Glutamatergic neuron (in vitro differentiated cells): ENCODE results near the gene PLA2G6. TPM values are rescaled to one million over a fixed set of nuclear protein-coding genes. Genes with fewer than 3 reads are reported as not detected.

Experiments used
- DNase-seq: peaks from one replicate; pipeline ENCODE4 v3.0.0; 2022
- H3K27ac Mint-ChIP-seq: one replicate; pipeline ENCODE4 v1.8.0; 2020; ENCODE audit warnings: mild to moderate bottlenecking, mixed read lengths, inconsistent platforms; ENCODE audit not compliant: unreplicated experiment
- H3K27me3 Mint-ChIP-seq: one replicate; pipeline ENCODE4 v1.8.0; 2020; ENCODE audit warnings: mild to moderate bottlenecking, moderate library complexity, mixed read lengths, inconsistent platforms; ENCODE audit not compliant: unreplicated experiment
- H3K36me3 Mint-ChIP-seq: one replicate; pipeline ENCODE4 v1.8.0; 2020; ENCODE audit warnings: mild to moderate bottlenecking, mixed read lengths, inconsistent platforms; ENCODE audit not compliant: unreplicated experiment
- H3K4me1 Mint-ChIP-seq: one replicate; pipeline ENCODE4 v1.8.0; 2020; ENCODE audit warnings: mild to moderate bottlenecking, low read depth, mixed read lengths, inconsistent platforms; ENCODE audit not compliant: unreplicated experiment
- H3K4me3 Mint-ChIP-seq: one replicate; pipeline ENCODE4 v1.8.0; 2020; ENCODE audit warnings: mild to moderate bottlenecking, mixed read lengths, inconsistent platforms; ENCODE audit not compliant: unreplicated experiment
- H3K9me3 Mint-ChIP-seq: one replicate; pipeline ENCODE4 v1.8.0; 2020; ENCODE audit warnings: mild to moderate bottlenecking, moderate library complexity, mixed read lengths, inconsistent platforms; ENCODE audit not compliant: unreplicated experiment
- total RNA-seq: library from RNA; stranded (reverse); fragmentation: NEBNext Ultra II Directional; extraction: Animal tissue kit (Norgen Biotek cat#: 25700); gene quantifications from one replicate; pipeline ENCODE4 v1.2.1, GENCODE V29; 2021; ENCODE audit not compliant: unreplicated experiment
- TF ChIP-seq, protein P1 (sequence below): fragments of 200-600 bp; sonication (generic); IDR thresholded peaks from one replicate; pipeline ENCODE4 v1.5.0; 2021; ENCODE audit not compliant: partially characterized antibody, unreplicated experiment

The PLA2G6 gene
- total RNA-seq, 1 donor from 2014 or later = 42.2 TPM

DNA sequence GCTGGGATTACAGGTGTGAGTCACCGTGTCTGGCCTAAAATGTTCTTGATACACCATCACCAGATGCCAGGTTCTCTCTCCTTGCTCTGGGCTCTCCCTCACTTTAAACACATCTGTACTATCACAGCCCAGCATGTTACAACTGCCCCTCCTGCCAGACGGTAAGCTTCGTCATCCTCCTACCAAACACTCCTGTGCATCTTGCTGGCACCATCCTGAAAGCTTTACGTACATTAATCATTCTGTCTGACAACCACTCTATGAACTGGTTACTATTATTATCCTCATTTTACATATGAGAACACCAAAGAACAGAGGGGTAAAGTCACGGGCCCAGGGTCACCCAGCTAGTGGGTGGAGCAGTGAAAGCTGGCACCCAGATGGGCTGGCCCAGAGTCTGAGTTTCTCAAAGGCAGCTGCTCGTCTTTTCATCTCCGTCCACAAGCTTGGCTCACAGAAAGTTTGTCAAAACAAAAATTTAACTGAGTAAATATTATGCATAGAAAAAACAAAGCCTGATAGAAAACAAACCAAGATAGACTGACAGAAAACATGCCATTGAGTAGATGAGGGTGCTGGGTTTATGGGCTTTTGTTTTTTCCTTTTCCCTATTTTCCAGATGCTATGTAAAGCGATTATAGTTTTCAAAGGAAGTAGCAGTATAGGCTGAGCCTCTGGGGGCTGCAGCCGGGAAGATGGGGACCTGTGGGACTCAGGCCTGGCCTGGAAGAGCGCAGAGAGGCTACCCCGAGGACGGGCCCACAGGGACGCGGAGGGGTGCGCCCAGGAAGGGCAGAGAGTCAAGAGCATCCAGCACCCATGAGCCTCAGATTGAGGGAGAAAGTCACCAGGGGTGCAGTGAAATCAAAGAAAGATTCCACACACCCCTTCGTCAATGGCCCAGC, 9.5 kb downstream of the PLA2G6 start:
- H3K36me3 Mint-ChIP-seq = no peaks in the 10 kb centered on the region
- TF ChIP-seq, protein P1, sequence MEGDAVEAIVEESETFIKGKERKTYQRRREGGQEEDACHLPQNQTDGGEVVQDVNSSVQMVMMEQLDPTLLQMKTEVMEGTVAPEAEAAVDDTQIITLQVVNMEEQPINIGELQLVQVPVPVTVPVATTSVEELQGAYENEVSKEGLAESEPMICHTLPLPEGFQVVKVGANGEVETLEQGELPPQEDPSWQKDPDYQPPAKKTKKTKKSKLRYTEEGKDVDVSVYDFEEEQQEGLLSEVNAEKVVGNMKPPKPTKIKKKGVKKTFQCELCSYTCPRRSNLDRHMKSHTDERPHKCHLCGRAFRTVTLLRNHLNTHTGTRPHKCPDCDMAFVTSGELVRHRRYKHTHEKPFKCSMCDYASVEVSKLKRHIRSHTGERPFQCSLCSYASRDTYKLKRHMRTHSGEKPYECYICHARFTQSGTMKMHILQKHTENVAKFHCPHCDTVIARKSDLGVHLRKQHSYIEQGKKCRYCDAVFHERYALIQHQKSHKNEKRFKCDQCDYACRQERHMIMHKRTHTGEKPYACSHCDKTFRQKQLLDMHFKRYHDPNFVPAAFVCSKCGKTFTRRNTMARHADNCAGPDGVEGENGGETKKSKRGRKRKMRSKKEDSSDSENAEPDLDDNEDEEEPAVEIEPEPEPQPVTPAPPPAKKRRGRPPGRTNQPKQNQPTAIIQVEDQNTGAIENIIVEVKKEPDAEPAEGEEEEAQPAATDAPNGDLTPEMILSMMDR = no peak
- H3K27ac Mint-ChIP-seq = no peak overlapping the region
- H3K4me3 Mint-ChIP-seq = no peak overlapping the region
- H3K4me1 Mint-ChIP-seq = peaks cover 7% of the 10 kb centered on the region
- no peaks in the 10 kb centered on the region for H3K9me3 Mint-ChIP-seq
- DNase-seq = no peak
- peaks cover 7% of the 10 kb centered on the region for H3K27me3 Mint-ChIP-seq

DNA sequence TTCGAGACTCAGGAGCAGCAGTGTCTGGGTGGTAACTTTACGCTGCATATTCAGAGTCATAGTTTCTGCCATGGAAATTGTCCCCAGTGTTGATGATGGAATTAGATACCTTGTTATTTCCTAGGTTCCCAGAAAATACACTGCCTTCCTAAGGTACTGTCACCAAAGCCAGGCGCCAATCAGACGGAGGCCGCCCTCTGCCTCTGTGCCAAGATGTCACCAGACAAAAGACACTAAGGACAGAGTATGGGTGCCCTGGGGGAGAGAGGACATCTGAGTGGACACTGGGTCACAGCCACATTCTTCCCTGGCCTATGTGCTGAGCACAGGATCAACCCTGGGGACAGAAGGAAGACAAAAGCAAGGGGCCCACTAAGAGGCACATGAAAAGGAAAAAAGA, 11.2 kb downstream of the PLA2G6 start:
- H3K4me3 Mint-ChIP-seq = no peak overlapping the region
- peak overlapping the region; percentile 43 for H3K27ac Mint-ChIP-seq
- H3K4me1 Mint-ChIP-seq = peaks cover 7% of the 10 kb centered on the region
- no peaks in the 10 kb centered on the region for H3K9me3 Mint-ChIP-seq
- no peaks in the 10 kb centered on the region for H3K36me3 Mint-ChIP-seq
- TF ChIP-seq, protein P1 = no peak
- DNase-seq = no peak
- peaks cover 7% of the 10 kb centered on the region for H3K27me3 Mint-ChIP-seq

DNA sequence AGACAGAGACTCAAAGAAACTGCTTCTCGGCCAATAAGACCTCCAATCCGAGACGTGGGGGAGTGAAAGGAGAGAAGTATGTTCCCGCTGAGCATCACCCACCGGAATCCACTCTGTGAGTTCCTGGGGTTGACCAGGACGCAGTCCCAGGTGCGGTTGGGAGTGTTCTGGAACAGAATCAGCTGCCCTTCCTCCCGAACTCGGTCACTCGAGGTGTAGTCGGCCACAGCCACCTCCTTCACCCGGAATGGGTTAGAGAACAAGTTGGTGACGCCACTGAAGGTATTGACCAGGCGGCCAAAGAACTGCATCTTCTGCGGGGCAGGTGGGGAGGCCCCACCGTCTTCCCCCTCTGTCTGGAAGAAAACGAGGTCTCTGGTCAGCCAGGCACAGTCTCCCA, 12.5 kb downstream of the PLA2G6 start:
- TF ChIP-seq, protein P1 = no peak
- no peak for DNase-seq
- no peak overlapping the region for H3K27ac Mint-ChIP-seq
- no peaks in the 10 kb centered on the region for H3K9me3 Mint-ChIP-seq
- peaks cover 14% of the 10 kb centered on the region for H3K4me1 Mint-ChIP-seq
- H3K36me3 Mint-ChIP-seq = no peaks in the 10 kb centered on the region
- peaks cover 7% of the 10 kb centered on the region for H3K27me3 Mint-ChIP-seq
- H3K4me3 Mint-ChIP-seq = no peak overlapping the region

DNA sequence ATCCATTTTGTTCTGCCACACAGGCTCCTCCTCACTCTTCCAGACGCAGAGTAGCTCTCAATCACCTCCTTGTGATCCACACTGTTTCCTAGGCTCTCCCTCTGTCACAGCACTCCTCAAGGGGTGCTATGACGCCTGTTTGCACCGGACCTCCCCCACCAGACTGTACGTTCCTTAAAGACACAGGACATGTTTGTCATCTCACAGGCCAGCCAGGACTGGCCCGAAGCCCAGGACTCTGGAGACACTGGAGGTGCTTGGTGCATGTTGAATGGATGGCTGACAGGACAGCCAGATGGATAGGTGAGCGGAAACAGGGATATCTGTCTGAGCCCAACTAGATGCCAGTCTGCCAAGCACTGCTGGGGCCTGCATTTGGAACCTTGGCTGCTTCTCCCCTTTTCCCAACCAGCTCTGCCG, 13.6 kb downstream of the PLA2G6 start:
- Mint-ChIP-seq H3K27me3 (peaks cover 5% of the 10 kb centered on the region), H3K36me3 (no peaks in the 10 kb centered on the region), H3K4me1 (peaks cover 20% of the 10 kb centered on the region), H3K27ac (peak overlapping the region; percentile 14), H3K4me3 (no peak overlapping the region), H3K9me3 (no peaks in the 10 kb centered on the region)
- TF ChIP-seq, protein P1 = no peak
- DNase-seq = no peak

DNA sequence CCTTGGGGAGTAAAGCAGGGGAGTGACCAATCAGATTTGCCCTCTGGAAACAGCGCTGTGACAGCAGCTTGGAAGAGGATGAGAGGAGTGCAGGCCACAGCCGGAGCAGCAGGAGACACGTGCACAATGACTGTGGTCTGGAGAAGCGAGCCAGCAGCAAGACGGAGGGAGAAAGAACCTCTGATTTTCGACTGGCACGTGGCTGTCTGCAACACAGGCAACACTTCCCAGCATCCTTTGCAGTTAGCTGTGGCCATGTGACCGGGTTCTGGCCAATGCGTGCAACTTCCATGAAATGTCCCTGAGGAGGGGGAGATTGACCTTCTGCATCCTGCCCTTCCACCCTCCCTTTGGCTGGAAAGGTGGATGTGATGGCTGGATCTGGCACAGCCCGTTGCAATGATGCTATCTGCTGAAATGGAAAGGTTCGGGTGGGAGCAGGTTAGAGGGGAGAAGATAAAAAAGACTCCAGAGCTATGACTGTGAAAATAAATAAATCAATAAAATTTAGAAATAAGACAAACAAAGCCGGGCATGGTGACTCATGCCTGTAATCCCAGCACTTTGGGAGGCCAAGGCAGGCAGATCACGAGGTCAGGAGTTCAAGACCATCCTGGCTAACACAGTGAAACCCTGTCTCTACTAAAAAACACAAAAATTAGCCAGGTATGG, 15.6 kb downstream of the PLA2G6 start:
- H3K27ac Mint-ChIP-seq = no peak overlapping the region
- peaks cover 12% of the 10 kb centered on the region for H3K27me3 Mint-ChIP-seq
- no peak overlapping the region for H3K4me3 Mint-ChIP-seq
- DNase-seq = no peak
- H3K36me3 Mint-ChIP-seq = peaks cover 5% of the 10 kb centered on the region
- peaks cover 23% of the 10 kb centered on the region for H3K4me1 Mint-ChIP-seq
- H3K9me3 Mint-ChIP-seq = no peaks in the 10 kb centered on the region
- TF ChIP-seq, protein P1 = no peak
